Calu3 (cell line): ENCODE measurements around the gene ATP6V1E1. TPM values are rescaled to one million over a fixed set of nuclear protein-coding genes. Genes with fewer than 3 reads are reported as not detected.
A peak's percentile ranks its signal among the peaks of the same experiment; 100 is the strongest.

Experiments
- BruUV-seq: library from RNA; stranded (reverse); fragments of 400-500 nt; replicated peaks from 2 replicates; lab custom pipeline; 2021; lab: Mats Ljungman, UMichigan
- CTCF ChIA-PET: fragments of 300-600 bp; sonication (Branson Sonifier 250); formaldehyde crosslinking; loops from one replicate; lab custom pipeline; 2022; ENCODE audit warnings: antibody characterized with exemption; lab: Charles Lee
- DNase-seq: peaks from one replicate; pipeline ENCODE4 v3.0.0; 2022
- H3K27ac Mint-ChIP-seq: one replicate; pipeline ENCODE4 v1.8.0; 2022; ENCODE audit warnings: mixed read lengths; ENCODE audit not compliant: unreplicated experiment
- H3K27me3 Mint-ChIP-seq: one replicate; pipeline ENCODE4 v1.8.0; 2022; ENCODE audit warnings: mixed read lengths; ENCODE audit not compliant: unreplicated experiment
- H3K36me3 Mint-ChIP-seq: one replicate; pipeline ENCODE4 v1.8.0; 2022; ENCODE audit warnings: mild to moderate bottlenecking, moderate library complexity, mixed read lengths; ENCODE audit not compliant: insufficient read depth, unreplicated experiment
- H3K4me1 Mint-ChIP-seq: one replicate; pipeline ENCODE4 v1.8.0; 2022; ENCODE audit warnings: mild to moderate bottlenecking, low read depth, mixed read lengths; ENCODE audit not compliant: unreplicated experiment
- H3K4me3 Mint-ChIP-seq: one replicate; pipeline ENCODE4 v1.8.0; 2022; ENCODE audit warnings: mild to moderate bottlenecking, low read depth, moderate library complexity, mixed read lengths; ENCODE audit not compliant: unreplicated experiment
- H3K9me3 Mint-ChIP-seq: one replicate; pipeline ENCODE4 v1.8.0; 2022; ENCODE audit warnings: low read depth, mixed read lengths; ENCODE audit not compliant: unreplicated experiment
- CTCF ChIP-seq: fragments of 200-600 bp; IDR thresholded peaks from one replicate; pipeline ENCODE4 v1.8.0; 2022; ENCODE audit warnings: antibody characterized with exemption; ENCODE audit not compliant: unreplicated experiment
- intact Hi-C: fragments of 100-400 bp; cut with micrococcal nuclease; formaldehyde crosslinking; loops from one replicate; pipeline ENCODE4 v1.10.0; 2022; ENCODE audit not compliant: unreplicated experiment
- total RNA-seq: library from RNA; stranded (reverse); gene quantifications from 2 replicates; pipeline ENCODE4 v1.2.3, GENCODE V29; 2022

Gene ATP6V1E1
- total RNA-seq, 1 experiment from 2014 or later = 105 TPM

- H3K9me3 Mint-ChIP-seq = no peaks in the 10 kb centered on the region
- no peak for TF ChIP-seq CTCF
- CTCF ChIA-PET = no interaction called here
- DNase-seq = no peak
- intact Hi-C loops = no loop called here
- no peaks in the 10 kb centered on the region for H3K27me3 Mint-ChIP-seq
- H3K4me1 Mint-ChIP-seq = peaks cover 28% of the 10 kb centered on the region
- H3K27ac Mint-ChIP-seq = no peak overlapping the region
- H3K4me3 Mint-ChIP-seq = no peak overlapping the region
- peaks cover 21% of the 10 kb centered on the region for H3K36me3 Mint-ChIP-seq
- no TSS peak for BruUV-seq
Measured at GRCh38 chr22:17634696-17635095, 6.1 kb upstream of the ATP6V1E1 start.

GRCh38 chr22:17633998-17634323 is 5.4 kb upstream of the ATP6V1E1 start:
- H3K27ac Mint-ChIP-seq = peak overlapping the region; percentile 58
- peaks cover 16% of the 10 kb centered on the region for H3K36me3 Mint-ChIP-seq
- TF ChIP-seq CTCF = no peak
- H3K9me3 Mint-ChIP-seq = no peaks in the 10 kb centered on the region
- H3K4me3 Mint-ChIP-seq = peak overlapping the region; percentile 17
- DNase-seq = no peak
- BruUV-seq = no TSS peak
- CTCF ChIA-PET = interaction anchor here (0.8 kb wide), 2 partner anchors 76 to 97 kb away, joined by 3 to 4 read pairs; no protein-coding TSS in a partner anchor
- no peaks in the 10 kb centered on the region for H3K27me3 Mint-ChIP-seq
- peaks cover 28% of the 10 kb centered on the region for H3K4me1 Mint-ChIP-seq
- intact Hi-C loops = no loop called here

GRCh38 chr22:17633217-17633997 is 4.9 kb upstream of the ATP6V1E1 start:
- Mint-ChIP-seq H3K27ac (peak overlapping the region; percentile 58), H3K9me3 (no peaks in the 10 kb centered on the region), H3K27me3 (no peaks in the 10 kb centered on the region), H3K4me1 (peaks cover 28% of the 10 kb centered on the region), H3K36me3 (peaks cover 16% of the 10 kb centered on the region), H3K4me3 (peak overlapping the region; percentile 17)
- no TSS peak for BruUV-seq
- CTCF ChIA-PET = interaction anchor here (0.7 to 0.8 kb wide), 4 partner anchors 9 to 108 kb away, joined by 3 to 4 read pairs (median 4); no protein-coding TSS in a partner anchor
- intact Hi-C loops = no loop called here
- no peak for TF ChIP-seq CTCF
- peak; percentile 62 for DNase-seq

- H3K27ac Mint-ChIP-seq = no peak overlapping the region
- intact Hi-C loops = no loop called here
- TF ChIP-seq CTCF = no peak
- peaks cover 18% of the 10 kb centered on the region for H3K4me1 Mint-ChIP-seq
- peaks cover 20% of the 10 kb centered on the region for H3K36me3 Mint-ChIP-seq
- CTCF ChIA-PET = no interaction called here
- no peaks in the 10 kb centered on the region for H3K9me3 Mint-ChIP-seq
- no peak for DNase-seq
- no peaks in the 10 kb centered on the region for H3K27me3 Mint-ChIP-seq
- no peak overlapping the region for H3K4me3 Mint-ChIP-seq
- no TSS peak for BruUV-seq
Measured at GRCh38 chr22:17631076-17631565, 2.6 kb upstream of the ATP6V1E1 start.
